Measurements from ENCODE around the gene IRF2BP2. TPM values are rescaled to one million over a fixed set of nuclear protein-coding genes. Genes with fewer than 3 reads are reported as not detected.
"Not testable (repeated sequence)": the region's sequence is repeated elsewhere in the genome, so short reads cannot be mapped to it uniquely, and the experiment has no call there.

Gene IRF2BP2
- total RNA-seq, 1 donor from 2014 or later = 126 TPM

- H3K27me3 Mint-ChIP-seq (ENCODE audit: low read depth, unreplicated experiment) = peaks cover 2% of the 10 kb centered on the region
- H3K27me3 ChIP-seq (ENCODE audit: insufficient read depth, low read length) = no peaks in the 10 kb centered on the region
- peak overlapping the region; percentile 96 for H3K27ac ChIP-seq (ENCODE audit: low read depth, low read length)
- H3K9me3 ChIP-seq (ENCODE audit: insufficient read depth, low read depth, low read length) = no peaks in the 10 kb centered on the region
- no peak for DNase-seq (ENCODE audit: low read depth)
- no peaks in the 10 kb centered on the region for H4K20me1 ChIP-seq (ENCODE audit: insufficient read depth, low read length)
- peak overlapping the region; percentile 95 for H3K27ac Mint-ChIP-seq (ENCODE audit: unreplicated experiment)
- H3K4me2 ChIP-seq (ENCODE audit: low read length) = peak overlapping the region; percentile 85
- peaks cover 45% of the 10 kb centered on the region for H3K4me1 ChIP-seq (ENCODE audit: insufficient read depth, low read length)
- peak overlapping the region; percentile 57 for H3K4me3 ChIP-seq (ENCODE audit: insufficient read depth, low read depth, low read length)
- H3K36me3 ChIP-seq (ENCODE audit: insufficient read depth, low read length) = peaks cover 9% of the 10 kb centered on the region
- H3K79me2 ChIP-seq (ENCODE audit: insufficient read depth, low read length) = peaks cover 35% of the 10 kb centered on the region
- TF ChIP-seq CTCF (IDR thresholded peaks at IDR 0.05; ENCODE audit: insufficient read depth, low read depth, low read length) (no peak), EZH2 (IDR thresholded peaks at IDR 0.05; ENCODE audit: insufficient read depth, low read length) (no peak)
- FAIRE-seq = no peak
- no peak overlapping the region for H2AFZ ChIP-seq (ENCODE audit: low read depth, low read length)
- H3K9me3 Mint-ChIP-seq (ENCODE audit: unreplicated experiment) = peaks cover 10% of the 10 kb centered on the region
- H3K4me3 Mint-ChIP-seq (ENCODE audit: unreplicated experiment) = peak overlapping the region; percentile 76
- peak overlapping the region; percentile 98 for H3K9ac ChIP-seq (ENCODE audit: low read length)
- peaks cover 31% of the 10 kb centered on the region for H3K4me1 Mint-ChIP-seq (ENCODE audit: low read depth, unreplicated experiment)
- H3K36me3 Mint-ChIP-seq (ENCODE audit: low read depth, unreplicated experiment) = peaks cover 18% of the 10 kb centered on the region
Observed at GRCh38 chr1:234598974-234599616, 10.9 kb downstream of the IRF2BP2 start.

GRCh38 chr1:234597894-234598293 is 12.1 kb downstream of the IRF2BP2 start:
- Mint-ChIP-seq H3K4me1 (ENCODE audit: low read depth, unreplicated experiment) (peaks cover 29% of the 10 kb centered on the region), H3K4me3 (ENCODE audit: unreplicated experiment) (no peak overlapping the region), H3K36me3 (ENCODE audit: low read depth, unreplicated experiment) (peaks cover 15% of the 10 kb centered on the region), H3K27ac (ENCODE audit: unreplicated experiment) (no peak overlapping the region), H3K9me3 (ENCODE audit: unreplicated experiment) (peaks cover 12% of the 10 kb centered on the region), H3K27me3 (ENCODE audit: low read depth, unreplicated experiment) (peaks cover 4% of the 10 kb centered on the region)
- no peak overlapping the region for H3K27ac ChIP-seq (ENCODE audit: low read depth, low read length)
- no peak for FAIRE-seq
- peaks cover 40% of the 10 kb centered on the region for H3K4me1 ChIP-seq (ENCODE audit: insufficient read depth, low read length)
- H3K36me3 ChIP-seq (ENCODE audit: insufficient read depth, low read length) = peaks cover 9% of the 10 kb centered on the region
- no peak overlapping the region for H3K4me2 ChIP-seq (ENCODE audit: low read length)
- peak; percentile 58 for TF ChIP-seq CTCF (IDR thresholded peaks at IDR 0.05; ENCODE audit: insufficient read depth, low read depth, low read length)
- TF ChIP-seq EZH2 (IDR thresholded peaks at IDR 0.05; ENCODE audit: insufficient read depth, low read length) = no peak
- no peaks in the 10 kb centered on the region for H3K9me3 ChIP-seq (ENCODE audit: insufficient read depth, low read depth, low read length)
- H3K79me2 ChIP-seq (ENCODE audit: insufficient read depth, low read length) = peaks cover 22% of the 10 kb centered on the region
- H2AFZ ChIP-seq (ENCODE audit: low read depth, low read length) = no peak overlapping the region
- H3K9ac ChIP-seq (ENCODE audit: low read length) = no peak overlapping the region
- H4K20me1 ChIP-seq (ENCODE audit: insufficient read depth, low read length) = no peaks in the 10 kb centered on the region
- DNase-seq (ENCODE audit: low read depth) = no peak
- no peak overlapping the region for H3K4me3 ChIP-seq (ENCODE audit: insufficient read depth, low read depth, low read length)
- no peaks in the 10 kb centered on the region for H3K27me3 ChIP-seq (ENCODE audit: insufficient read depth, low read length)

GRCh38 chr1:234595899-234596298 is 14.1 kb downstream of the IRF2BP2 start:
- Histone ChIP-seq H4K20me1 (ENCODE audit: insufficient read depth, low read length) (no peaks in the 10 kb centered on the region), H3K9ac (ENCODE audit: low read length) (no peak overlapping the region), H2AFZ (ENCODE audit: low read depth, low read length) (no peak overlapping the region), H3K4me1 (ENCODE audit: insufficient read depth, low read length) (peaks cover 20% of the 10 kb centered on the region), H3K36me3 (ENCODE audit: insufficient read depth, low read length) (no peaks in the 10 kb centered on the region), H3K9me3 (ENCODE audit: insufficient read depth, low read depth, low read length) (no peaks in the 10 kb centered on the region), H3K27ac (ENCODE audit: low read depth, low read length) (no peak overlapping the region), H3K27me3 (ENCODE audit: insufficient read depth, low read length) (no peaks in the 10 kb centered on the region), H3K4me2 (ENCODE audit: low read length) (no peak overlapping the region), H3K4me3 (ENCODE audit: insufficient read depth, low read depth, low read length) (no peak overlapping the region), H3K79me2 (ENCODE audit: insufficient read depth, low read length) (peaks cover 3% of the 10 kb centered on the region)
- peaks cover 12% of the 10 kb centered on the region for H3K4me1 Mint-ChIP-seq (ENCODE audit: low read depth, unreplicated experiment)
- FAIRE-seq (no peak), DNase-seq (ENCODE audit: low read depth) (no peak)
- H3K9me3 Mint-ChIP-seq (ENCODE audit: unreplicated experiment) = peaks cover 12% of the 10 kb centered on the region
- H3K27me3 Mint-ChIP-seq (ENCODE audit: low read depth, unreplicated experiment) = peaks cover 8% of the 10 kb centered on the region
- peaks cover 10% of the 10 kb centered on the region for H3K36me3 Mint-ChIP-seq (ENCODE audit: low read depth, unreplicated experiment)
- no peak overlapping the region for H3K27ac Mint-ChIP-seq (ENCODE audit: unreplicated experiment)
- H3K4me3 Mint-ChIP-seq (ENCODE audit: unreplicated experiment) = no peak overlapping the region
- TF ChIP-seq EZH2 (IDR thresholded peaks at IDR 0.05; ENCODE audit: insufficient read depth, low read length) (no peak), CTCF (IDR thresholded peaks at IDR 0.05; ENCODE audit: insufficient read depth, low read depth, low read length) (no peak)

GRCh38 chr1:234594575-234594974 is 15.4 kb downstream of the IRF2BP2 start:
- Mint-ChIP-seq H3K36me3 (ENCODE audit: low read depth, unreplicated experiment) (peaks cover 10% of the 10 kb centered on the region), H3K27ac (ENCODE audit: unreplicated experiment) (peak overlapping the region; percentile 48), H3K9me3 (ENCODE audit: unreplicated experiment) (peaks cover 12% of the 10 kb centered on the region)
- not testable (repeated sequence) for H4K20me1 ChIP-seq (ENCODE audit: insufficient read depth, low read length); H3K4me1 Mint-ChIP-seq (ENCODE audit: low read depth, unreplicated experiment); H3K79me2 ChIP-seq (ENCODE audit: insufficient read depth, low read length); H3K4me2 ChIP-seq (ENCODE audit: low read length); H3K27me3 Mint-ChIP-seq (ENCODE audit: low read depth, unreplicated experiment); H3K4me3 ChIP-seq (ENCODE audit: insufficient read depth, low read depth, low read length); H3K36me3 ChIP-seq (ENCODE audit: insufficient read depth, low read length); H3K27me3 ChIP-seq (ENCODE audit: insufficient read depth, low read length); H2AFZ ChIP-seq (ENCODE audit: low read depth, low read length); FAIRE-seq; H3K27ac ChIP-seq (ENCODE audit: low read depth, low read length); H3K9me3 ChIP-seq (ENCODE audit: insufficient read depth, low read depth, low read length); DNase-seq (ENCODE audit: low read depth); H3K9ac ChIP-seq (ENCODE audit: low read length); H3K4me3 Mint-ChIP-seq (ENCODE audit: unreplicated experiment)
- H3K4me1 ChIP-seq (ENCODE audit: insufficient read depth, low read length) = peaks cover 13% of the 10 kb centered on the region
